HCT116 (cell line): Measurements from ENCODE around the gene LTBP4. TPM values are rescaled to one million over a fixed set of nuclear protein-coding genes. Genes with fewer than 3 reads are reported as not detected.

Source experiments
- ATAC-seq: fragments of 200-7000 bp; cut with Tn5 transposase; 2 replicates; pipeline ENCODE4 v1.9.1; 2020; ENCODE audit warnings: mild to moderate bottlenecking, moderate library complexity
- BruUV-seq: library from RNA; stranded (reverse); fragments of 400-500 nt; replicated peaks from 2 replicates; lab custom pipeline; 2021; lab: Mats Ljungman, UMichigan
- CTCF ChIA-PET: fragments of 300-600 bp; sonication (Branson Sonifier 250); formaldehyde crosslinking; loops from one replicate; lab custom pipeline; 2021; ENCODE audit warnings: antibody characterized with exemption; lab: Charles Lee
- POLR2A ChIA-PET: fragments of 300-600, 350-600 bp; sonication (Branson Sonifier 250); formaldehyde crosslinking; loops from one replicate; lab custom pipeline; 2021; ENCODE audit warnings: antibody characterized with exemption; lab: Charles Lee
- RAD21 ChIA-PET, 2 experiments: fragments of 300-600 bp; sonication (Branson Sonifier 250); formaldehyde crosslinking; loops; one replicate each; lab custom pipeline; 2023; ENCODE audit warnings: low total read pairs in 2 of 2; ENCODE audit not compliant: uncharacterized antibody in 2 of 2, unreplicated experiment in 2 of 2, low non-redundant PET in 1 of 2; lab: Charles Lee
- DNase-seq: peaks from one replicate; pipeline ENCODE4 v3.0.0-alpha.2; 2010; ENCODE audit warnings: low read depth, low spot score
- H2AFZ ChIP-seq: fragments of 200-600 bp; shearing (Covaris generic), sonication (generic); 2 replicates; pipeline ENCODE4 v1.6.1; 2017; ENCODE audit warnings: low read depth, mixed run types, mixed read lengths, antibody characterized with exemption, low read length; ENCODE audit not compliant: poor library complexity, severe bottlenecking
- H3K27ac ChIP-seq: 2 replicates; pipeline ENCODE4 v1.5.1; 2012; ENCODE audit warnings: low read depth, low read length
- H3K27me3 ChIP-seq: fragments of 200-600 bp; sonication (generic); 2 replicates; pipeline ENCODE4 v1.6.1; 2016; ENCODE audit warnings: mixed run types, low read length, mixed read lengths; ENCODE audit not compliant: insufficient read depth
- H3K36me3 ChIP-seq, 2 experiments: fragments of 200-500 bp in 1 of 2; fragments of 200-600 bp in 1 of 2; sonication (Bioruptor generic) in 1 of 2; sonication (generic) in 1 of 2; 2 replicates each; pipeline versions ENCODE4 v1.5.1 to v1.6.1; 2014 to 2016; ENCODE audit warnings: low read length in 2 of 2, inconsistent platforms in 1 of 2, mixed read lengths in 1 of 2, mixed run types in 1 of 2; ENCODE audit not compliant: insufficient read depth in 2 of 2, control insufficient read depth in 1 of 2
- H3K4me1 ChIP-seq, 2 experiments: fragments of 200-600 bp in 1 of 2; sonication (generic) in 1 of 2; 2 replicates each; pipeline versions ENCODE4 v1.5.1 to v1.6.1; 2012 to 2017; ENCODE audit warnings: low read length in 2 of 2, inconsistent platforms in 1 of 2, mild to moderate bottlenecking in 1 of 2, mixed read lengths in 1 of 2, mixed run types in 1 of 2, moderate library complexity in 1 of 2; ENCODE audit not compliant: insufficient read depth in 2 of 2, control insufficient read depth in 1 of 2
- H3K4me2 ChIP-seq: fragments of 200-600 bp; sonication (generic); 2 replicates; pipeline ENCODE4 v1.6.1; 2017; ENCODE audit warnings: mixed run types, low read length, mixed read lengths
- H3K4me3 ChIP-seq, 2 experiments: fragments of 200-600 bp in 1 of 2; sonication (generic) in 1 of 2; replicated peaks in 1 of 2; 2 replicates each; pipeline ENCODE4 v1.5.1; 2011 to 2016; ENCODE audit warnings: low read length in 2 of 2, control low read depth in 1 of 2, low read depth in 1 of 2, mild to moderate bottlenecking in 1 of 2, mixed read lengths in 1 of 2, mixed run types in 1 of 2
- H3K79me2 ChIP-seq: fragments of 200-600 bp; sonication (generic); 2 replicates; pipeline ENCODE4 v1.6.1; 2017; ENCODE audit warnings: mild to moderate bottlenecking, mixed run types, low read length, moderate library complexity, mixed read lengths; ENCODE audit not compliant: insufficient read depth
- H3K9ac ChIP-seq: fragments of 200-600 bp; sonication (generic); 2 replicates; pipeline ENCODE4 v1.6.1; 2016; ENCODE audit warnings: low read length, mixed read lengths
- H3K9me2 ChIP-seq: fragments of 200-600 bp; sonication (generic), shearing (Covaris generic); 2 replicates; pipeline ENCODE4 v1.6.1; 2017; ENCODE audit warnings: mixed run types, mild to moderate bottlenecking, moderate library complexity; ENCODE audit not compliant: insufficient read depth
- H3K9me3 ChIP-seq, 2 experiments: fragments of 200-500 bp in 1 of 2; fragments of 200-600 bp in 1 of 2; sonication (Bioruptor generic) in 1 of 2; sonication (generic) in 1 of 2; 2 replicates each; pipeline ENCODE4 v1.6.1; 2014 to 2017; ENCODE audit warnings: low read length in 2 of 2, mixed read lengths in 2 of 2, inconsistent platforms in 1 of 2, low read depth in 1 of 2, mild to moderate bottlenecking in 1 of 2, mixed run types in 1 of 2, moderate library complexity in 1 of 2; ENCODE audit not compliant: control insufficient read depth in 1 of 2, insufficient read depth in 1 of 2
- H4K20me1 ChIP-seq: fragments of 200-600 bp; sonication (generic), shearing (Covaris generic); 2 replicates; pipeline ENCODE4 v1.6.1; 2017; ENCODE audit warnings: mixed run types, mild to moderate bottlenecking, moderate library complexity; ENCODE audit not compliant: insufficient read depth
- ATF3 ChIP-seq: IDR thresholded peaks from 2 replicates; pipeline ENCODE4 v1.6.1; 2012
- CBX3 ChIP-seq: IDR thresholded peaks from 2 replicates; pipeline ENCODE4 v1.6.1; 2012; ENCODE audit warnings: low read depth
- CEBPB ChIP-seq: IDR thresholded peaks from 2 replicates; pipeline ENCODE4 v1.6.1; 2012; ENCODE audit warnings: low read depth
- CTCF ChIP-seq, 3 experiments: fragments of 200-600 bp in 1 of 3; sonication (generic) in 1 of 3; IDR thresholded peaks in 2 of 3; conservative IDR thresholded peaks in 1 of 3; 2 replicates each; pipeline ENCODE4 v1.5.1; 2012 to 2017; ENCODE audit warnings: low read depth in 2 of 3, low read length in 2 of 3, antibody characterized with exemption in 1 of 3, borderline replicate concordance in 1 of 3, control low read depth in 1 of 3, mild to moderate bottlenecking in 1 of 3, mixed read lengths in 1 of 3, mixed run types in 1 of 3, moderate library complexity in 1 of 3; ENCODE audit not compliant: insufficient read depth in 1 of 3
- EGR1 ChIP-seq: IDR thresholded peaks from 2 replicates; pipeline ENCODE4 v1.6.1; 2012; ENCODE audit warnings: low read depth
- FOSL1 ChIP-seq: IDR thresholded peaks from 2 replicates; pipeline ENCODE4 v1.6.1; 2012; ENCODE audit warnings: low read depth
- JUND ChIP-seq: IDR thresholded peaks from 2 replicates; pipeline ENCODE4 v1.6.1; 2012
- SP1 ChIP-seq: IDR thresholded peaks from 2 replicates; pipeline ENCODE4 v1.6.1; 2012; ENCODE audit warnings: low read depth
- YY1 ChIP-seq: IDR thresholded peaks from 2 replicates; pipeline ENCODE4 v1.6.1; 2011; ENCODE audit warnings: low read length, low read depth, moderate library complexity, mild to moderate bottlenecking; ENCODE audit not compliant: insufficient replicate concordance; ENCODE audit errors: extremely low read depth
- ZBTB33 ChIP-seq: IDR thresholded peaks from 2 replicates; pipeline ENCODE4 v1.6.1; 2011; ENCODE audit warnings: mild to moderate bottlenecking, low read length, moderate library complexity; ENCODE audit not compliant: insufficient replicate concordance; ENCODE audit errors: extremely low read depth
- ZFX ChIP-seq: fragments of 450-650 bp; IDR thresholded peaks from 2 replicates; pipeline ENCODE4 v1.6.1; 2017
- intact Hi-C: fragments of 100-400 bp; cut with micrococcal nuclease; formaldehyde crosslinking; loops from 2 replicates; pipeline ENCODE4 v1.10.0; 2022
- total RNA-seq: library from RNA; stranded (reverse); gene quantifications from one replicate; pipeline ENCODE4 v1.2.1, GENCODE V29; 2021; ENCODE audit not compliant: unreplicated experiment
- TF ChIP-seq, protein P1 (sequence below): IDR thresholded peaks from 2 replicates; pipeline ENCODE4 v1.6.1; 2012
- TF ChIP-seq, protein P2 (sequence below): IDR thresholded peaks from 2 replicates; pipeline ENCODE4 v1.6.1; 2012; ENCODE audit warnings: low read depth

The LTBP4 gene
- total RNA-seq, 1 experiment from 2014 or later: 310 TPM

- TF ChIP-seq SP1: no peak
- no peak for TF ChIP-seq ATF3
Observed at GRCh38 chr19:40633207-40633606, 32.0 kb downstream of the LTBP4 start (continued).

DNA sequence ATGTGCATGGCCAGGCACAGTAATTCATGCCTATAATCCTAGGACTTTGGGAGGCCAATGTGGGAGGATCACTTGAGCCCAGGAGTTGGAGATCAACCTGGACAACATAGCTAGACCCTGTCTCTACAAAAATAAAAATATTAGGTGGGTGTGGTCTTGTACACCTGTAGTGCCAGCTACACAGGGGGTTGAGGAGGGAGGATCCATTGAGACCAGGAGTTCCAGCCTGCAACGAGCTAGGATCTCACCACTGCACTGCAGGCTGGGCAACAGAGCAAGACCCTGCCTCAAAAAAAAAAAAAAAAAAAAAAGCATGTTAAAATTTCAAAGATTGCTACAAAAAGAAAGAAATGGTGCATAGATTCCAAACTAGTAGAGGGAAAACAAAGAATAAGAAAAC, 37.2 kb downstream of the LTBP4 start:
- Histone ChIP-seq H3K79me2 (no peaks in the 10 kb centered on the region), H3K9me3 (no peaks in the 10 kb centered on the region), H3K4me3 (no peak overlapping the region), H3K36me3 (no peaks in the 10 kb centered on the region), H3K27me3 (no peaks in the 10 kb centered on the region)
- no peak for DNase-seq
- CTCF ChIA-PET: no interaction called here
- ATAC-seq: no peak
- RAD21 ChIA-PET: no interaction called here
- TF ChIP-seq ZBTB33 (no peak), CTCF (IDR thresholded peaks at IDR 0.05 in 2 of 3, conservative IDR thresholded peaks at IDR 0.05 in 1 of 3; ENCODE audit: borderline replicate concordance in 1 of 3, insufficient read depth in 1 of 3, low read depth in 2 of 3, low read length in 2 of 3) (no peak), YY1 (no peak), JUND (no peak), CEBPB (no peak), EGR1 (no peak), CBX3 (no peak), ATF3 (no peak), ZFX (no peak), FOSL1 (no peak)
- TF ChIP-seq, protein P1, sequence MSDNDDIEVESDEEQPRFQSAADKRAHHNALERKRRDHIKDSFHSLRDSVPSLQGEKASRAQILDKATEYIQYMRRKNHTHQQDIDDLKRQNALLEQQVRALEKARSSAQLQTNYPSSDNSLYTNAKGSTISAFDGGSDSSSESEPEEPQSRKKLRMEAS: no peak
- TF ChIP-seq, protein P2, sequence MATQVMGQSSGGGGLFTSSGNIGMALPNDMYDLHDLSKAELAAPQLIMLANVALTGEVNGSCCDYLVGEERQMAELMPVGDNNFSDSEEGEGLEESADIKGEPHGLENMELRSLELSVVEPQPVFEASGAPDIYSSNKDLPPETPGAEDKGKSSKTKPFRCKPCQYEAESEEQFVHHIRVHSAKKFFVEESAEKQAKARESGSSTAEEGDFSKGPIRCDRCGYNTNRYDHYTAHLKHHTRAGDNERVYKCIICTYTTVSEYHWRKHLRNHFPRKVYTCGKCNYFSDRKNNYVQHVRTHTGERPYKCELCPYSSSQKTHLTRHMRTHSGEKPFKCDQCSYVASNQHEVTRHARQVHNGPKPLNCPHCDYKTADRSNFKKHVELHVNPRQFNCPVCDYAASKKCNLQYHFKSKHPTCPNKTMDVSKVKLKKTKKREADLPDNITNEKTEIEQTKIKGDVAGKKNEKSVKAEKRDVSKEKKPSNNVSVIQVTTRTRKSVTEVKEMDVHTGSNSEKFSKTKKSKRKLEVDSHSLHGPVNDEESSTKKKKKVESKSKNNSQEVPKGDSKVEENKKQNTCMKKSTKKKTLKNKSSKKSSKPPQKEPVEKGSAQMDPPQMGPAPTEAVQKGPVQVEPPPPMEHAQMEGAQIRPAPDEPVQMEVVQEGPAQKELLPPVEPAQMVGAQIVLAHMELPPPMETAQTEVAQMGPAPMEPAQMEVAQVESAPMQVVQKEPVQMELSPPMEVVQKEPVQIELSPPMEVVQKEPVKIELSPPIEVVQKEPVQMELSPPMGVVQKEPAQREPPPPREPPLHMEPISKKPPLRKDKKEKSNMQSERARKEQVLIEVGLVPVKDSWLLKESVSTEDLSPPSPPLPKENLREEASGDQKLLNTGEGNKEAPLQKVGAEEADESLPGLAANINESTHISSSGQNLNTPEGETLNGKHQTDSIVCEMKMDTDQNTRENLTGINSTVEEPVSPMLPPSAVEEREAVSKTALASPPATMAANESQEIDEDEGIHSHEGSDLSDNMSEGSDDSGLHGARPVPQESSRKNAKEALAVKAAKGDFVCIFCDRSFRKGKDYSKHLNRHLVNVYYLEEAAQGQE: no peak
- TF ChIP-seq, all 23 proteins: peak for 0
- H3K9me2 ChIP-seq: no peaks in the 10 kb centered on the region
- no peak overlapping the region for H3K27ac ChIP-seq
- POLR2A ChIA-PET: interaction anchor here (0.7 kb wide), 1 partner anchor 512 kb away, joined by 3 read pairs; no protein-coding TSS in a partner anchor
- BruUV-seq: no TSS peak
- peaks cover 2 to 26% of the 10 kb centered on the region in 2 experiments; a peak in 3 of 4 replicates for H3K4me1 ChIP-seq
- H3K9ac ChIP-seq: no peak overlapping the region
- H3K4me2 ChIP-seq: no peak overlapping the region
- intact Hi-C loops: loop anchor here (5.0 kb wide), 1 partner anchor 91 kb away; no protein-coding TSS in a partner anchor
- H4K20me1 ChIP-seq: no peaks in the 10 kb centered on the region
- H2AFZ ChIP-seq: no peak overlapping the region
